GM21723 (cell line): Measurements from ENCODE around the gene IL1RAPL1.

Source experiments
- ATAC-seq: cut with Tn5 transposase; IDR thresholded peaks from one replicate; pipeline ENCODE4 v1.9.1; 2021; ENCODE audit warnings: mild to moderate bottlenecking, moderate library complexity; ENCODE audit not compliant: unreplicated experiment

The IL1RAPL1 gene

GRCh38 chrX:28586981-28587551, at the start of gene IL1RAPL1:
TSS of gene IL1RAPL1 (plus strand) at chrX:28587446.
- ATAC-seq, result no peak

DNA sequence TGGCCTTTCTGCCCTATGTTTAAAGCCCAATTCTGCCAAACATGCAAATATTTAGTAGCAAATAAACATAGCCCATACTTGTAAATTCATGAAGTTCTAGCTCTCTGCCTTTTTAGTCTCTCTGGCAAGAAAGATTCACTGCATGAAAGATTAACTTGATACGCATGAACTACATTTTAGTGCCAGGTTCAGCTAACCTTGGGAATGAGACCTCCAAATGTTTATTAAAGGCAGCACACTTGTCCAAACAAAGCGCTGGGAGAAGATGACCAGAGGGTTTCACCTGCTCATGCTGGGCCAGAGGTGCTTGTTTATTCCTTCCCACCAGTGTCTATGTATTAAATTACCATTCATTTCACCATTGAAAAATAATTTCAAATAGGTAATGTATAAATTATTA, 44.5 kb upstream of the IL1RAPL1 start:
- no peak for ATAC-seq

GRCh38 chrX:28549838-28550237, 37.4 kb upstream of the IL1RAPL1 start:
- ATAC-seq, result no peak

DNA sequence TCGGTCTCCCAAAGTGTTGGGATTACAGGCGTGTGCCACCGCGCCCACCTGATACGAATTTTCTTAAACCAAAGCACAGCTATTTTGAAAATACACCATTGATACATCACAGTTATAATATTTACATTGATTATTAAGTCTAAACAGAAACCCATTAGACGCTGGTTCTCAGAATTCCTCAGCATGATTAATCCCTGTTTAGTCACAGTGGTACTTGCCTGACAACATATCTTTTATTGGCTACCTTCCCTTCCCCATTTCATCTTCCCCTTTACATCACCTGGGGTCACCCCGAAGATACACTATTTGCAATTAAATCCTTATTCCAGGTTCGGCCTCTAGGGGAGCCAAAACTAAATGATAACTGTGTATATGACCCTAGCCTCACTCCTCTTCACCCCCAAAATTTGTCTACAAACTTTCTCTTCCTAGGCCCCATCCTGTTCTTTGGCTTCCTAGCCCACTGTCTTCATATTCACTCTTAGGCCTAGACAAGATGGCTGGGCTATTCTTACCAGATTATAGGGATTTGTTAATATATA, 36.8 kb upstream of the IL1RAPL1 start:
- ATAC-seq, result no peak

DNA sequence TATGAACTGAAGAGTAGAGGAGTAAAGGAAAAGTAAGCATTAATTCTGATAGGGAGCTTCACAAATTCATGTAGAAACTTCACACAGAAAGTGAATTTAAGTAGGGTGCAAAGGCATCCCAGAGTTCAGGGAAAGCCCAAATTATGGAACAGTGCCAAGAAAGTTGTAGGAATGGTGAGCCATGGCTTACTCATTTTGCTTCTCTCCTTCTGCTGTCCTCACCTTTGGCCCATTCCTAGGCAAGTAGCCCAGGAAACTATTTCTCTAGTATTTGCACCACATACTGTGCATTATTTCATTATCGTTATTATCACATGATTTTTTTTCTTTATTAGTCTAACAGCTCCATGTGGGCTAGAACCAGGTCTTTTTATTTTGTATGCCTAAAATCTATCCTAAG, 34.9 kb upstream of the IL1RAPL1 start:
- ATAC-seq, result no peak

GRCh38 chrX:28552882-28553829, 34.1 kb upstream of the IL1RAPL1 start:
- ATAC-seq, result no peak

- no peak for ATAC-seq
Measured at GRCh38 chrX:28576117-28576516, 11.1 kb upstream of the IL1RAPL1 start.

DNA sequence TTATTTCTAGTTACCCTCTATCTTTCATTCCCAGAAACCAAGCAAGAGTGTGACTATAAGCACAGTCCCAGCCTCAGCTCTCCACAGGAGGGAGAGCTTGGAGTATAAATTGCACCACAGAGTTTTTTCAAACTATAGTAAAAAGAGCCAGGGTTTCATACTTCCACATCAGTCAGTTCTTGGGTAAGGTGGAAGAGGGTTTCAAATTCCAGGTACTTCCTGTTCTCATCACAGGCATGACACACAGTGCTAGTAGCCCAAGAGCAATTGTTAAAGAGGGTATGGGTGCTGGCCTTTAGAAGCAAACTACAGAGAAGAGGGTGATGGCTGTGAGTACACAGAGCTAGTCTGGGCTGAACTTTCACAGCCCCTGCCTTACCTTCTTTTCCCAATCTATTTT, 5.7 kb upstream of the IL1RAPL1 start:
- no peak for ATAC-seq

- ATAC-seq, result no peak
Measured at GRCh38 chrX:28582511-28582910, 4.7 kb upstream of the IL1RAPL1 start.

DNA sequence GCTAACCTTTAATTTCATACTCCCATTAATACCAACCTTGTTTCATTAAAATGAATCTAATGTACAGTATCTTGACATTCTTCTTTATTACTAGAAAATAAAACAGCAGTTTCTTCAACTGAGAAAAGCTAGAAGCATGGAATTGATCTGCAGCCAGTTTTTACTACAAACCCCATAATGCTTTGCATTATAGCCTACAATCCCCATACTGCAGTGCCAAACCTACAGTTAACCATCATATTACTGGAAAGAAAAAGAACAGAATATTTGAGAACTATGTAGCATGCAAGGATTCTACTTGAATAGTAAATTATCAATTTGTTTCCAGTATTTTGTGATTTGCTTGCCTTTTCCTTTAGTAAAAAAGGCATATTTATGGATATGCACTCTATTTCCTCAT, 3.2 kb upstream of the IL1RAPL1 start:
- ATAC-seq, result no peak

- no peak for ATAC-seq
Measured at GRCh38 chrX:28585767-28586166, 1.5 kb upstream of the IL1RAPL1 start.

- no peak for ATAC-seq
Measured at GRCh38 chrX:28586286-28586685, 960 bp upstream of the IL1RAPL1 start.

DNA sequence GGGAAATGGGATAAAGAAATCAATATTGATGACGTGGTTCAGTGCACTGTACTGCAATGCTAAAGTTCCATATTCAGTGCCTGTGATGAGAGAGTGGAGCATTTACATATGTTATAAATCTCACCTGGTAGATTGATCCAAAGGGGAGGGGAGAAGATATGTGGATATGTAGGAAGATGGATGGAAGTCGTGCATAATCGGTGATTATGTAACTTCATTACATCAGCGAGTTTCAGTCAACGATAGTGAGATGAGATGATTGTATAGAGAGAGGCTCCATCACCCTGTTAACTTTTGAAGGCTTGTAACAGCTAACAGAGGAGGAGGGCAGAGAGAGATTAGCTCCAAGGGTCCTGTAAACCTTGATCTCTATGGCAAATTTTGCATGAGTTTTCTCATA, 1.8 kb downstream of the IL1RAPL1 start:
- ATAC-seq, result no peak

- no peak for ATAC-seq
Measured at GRCh38 chrX:28590396-28590795, 3.1 kb downstream of the IL1RAPL1 start.

DNA sequence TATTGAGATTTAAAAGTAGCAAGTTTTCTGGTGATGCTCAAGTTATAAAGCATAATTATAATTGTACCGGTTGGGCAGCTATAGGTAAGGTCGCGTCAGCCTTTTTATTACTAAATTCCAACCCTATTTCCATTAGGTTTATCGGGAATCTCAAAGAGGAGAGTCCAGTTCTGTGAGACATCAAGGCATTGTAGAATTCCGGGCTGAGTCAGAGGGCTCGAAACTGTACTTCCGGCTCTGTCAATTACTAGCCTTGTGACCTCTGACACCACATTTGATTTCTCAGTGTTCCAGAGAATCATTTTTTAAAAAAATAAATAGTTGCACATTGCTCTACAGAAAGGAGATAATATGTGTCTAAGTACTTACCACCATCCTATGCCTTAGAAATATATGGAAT, 4.3 kb downstream of the IL1RAPL1 start:
- ATAC-seq, result no peak

DNA sequence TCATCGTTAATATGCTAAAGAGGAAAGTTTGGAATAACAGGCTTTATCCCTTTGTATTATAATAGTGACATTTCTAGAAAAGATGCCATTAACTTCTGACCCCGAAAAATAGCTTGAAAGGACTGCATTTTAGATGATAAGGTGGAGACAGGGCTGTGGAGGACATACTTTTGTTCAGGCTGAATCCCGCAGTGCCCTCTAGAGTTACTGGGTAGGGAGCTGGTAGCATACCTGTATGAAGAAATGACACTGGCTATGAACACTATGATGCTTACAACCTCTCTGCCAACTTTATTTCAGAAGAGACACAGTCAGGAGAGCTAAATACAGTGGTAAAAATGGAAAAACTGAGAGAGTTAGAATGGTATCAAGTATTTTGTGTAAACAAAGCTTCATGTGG, 8.1 kb downstream of the IL1RAPL1 start:
- no peak for ATAC-seq

DNA sequence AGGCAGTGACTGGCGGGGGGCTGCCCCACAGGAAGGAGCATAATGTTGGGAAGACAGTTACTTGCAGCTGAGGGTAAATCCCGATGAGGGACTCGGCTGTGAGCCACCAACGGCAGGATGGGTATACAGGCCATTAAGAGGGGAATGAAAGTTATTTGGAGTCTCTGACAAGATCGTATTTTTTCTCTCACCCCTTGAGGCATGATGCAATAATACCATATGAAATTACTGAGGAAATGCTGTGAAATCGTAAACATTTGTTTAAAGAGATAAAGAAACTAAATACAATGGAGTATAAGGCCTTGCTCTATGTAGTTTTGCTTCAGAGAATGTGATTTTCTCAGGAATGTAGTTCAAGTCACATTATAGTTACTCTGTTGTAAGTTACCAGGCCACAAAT, 12.7 kb downstream of the IL1RAPL1 start:
- ATAC-seq, result no peak

DNA sequence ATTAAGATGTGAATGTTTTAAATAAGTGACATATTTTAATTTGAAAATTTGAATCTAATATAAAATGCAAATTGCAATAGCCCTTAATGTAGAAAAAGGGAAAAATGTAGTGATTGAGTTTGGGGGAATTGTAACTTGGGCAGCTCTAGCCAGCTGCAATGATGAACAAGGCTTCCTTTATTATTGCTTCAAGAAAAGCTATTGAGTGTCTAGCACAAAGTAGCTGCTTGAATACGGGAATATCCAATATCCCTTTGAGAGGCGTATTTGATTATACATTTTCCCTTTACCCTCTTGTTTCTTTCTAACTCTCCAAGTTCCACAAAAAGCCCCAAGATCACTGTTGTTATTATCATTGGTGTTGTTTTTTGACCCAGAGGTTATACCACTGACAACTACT, 21.8 kb downstream of the IL1RAPL1 start:
- ATAC-seq, result no peak

DNA sequence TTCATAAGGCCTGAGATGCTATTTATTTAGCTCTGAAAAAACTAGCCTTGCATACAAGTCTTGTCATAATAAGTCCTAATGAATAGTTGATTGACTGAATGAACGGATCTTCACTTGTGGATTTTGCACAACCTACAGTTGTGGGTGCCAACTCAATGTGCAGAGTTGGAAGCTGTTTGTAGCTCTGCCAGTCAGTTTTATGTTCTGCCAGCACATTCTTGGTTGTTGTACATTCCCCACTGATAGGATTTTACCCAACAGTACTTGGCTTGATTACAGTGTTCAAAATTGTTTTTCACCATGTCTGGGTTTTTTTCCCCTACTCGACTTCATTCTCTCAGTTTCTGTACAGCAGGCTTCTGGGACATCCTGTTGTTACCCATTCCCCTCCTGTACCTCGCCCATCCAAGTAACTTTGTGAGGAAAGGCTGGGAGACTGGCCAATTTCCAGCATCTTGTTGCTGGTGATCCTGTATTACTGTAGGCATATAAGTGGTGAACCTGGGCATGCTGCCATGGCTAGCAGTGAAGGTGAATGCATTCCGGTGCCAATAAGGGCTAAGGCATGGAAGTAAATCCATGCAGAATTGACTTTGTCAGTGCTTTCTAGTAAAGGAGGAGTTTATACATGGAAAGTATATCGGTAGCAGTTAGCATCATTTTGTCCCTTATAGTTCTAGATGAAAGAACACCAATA, 22.8 kb downstream of the IL1RAPL1 start:
- no peak for ATAC-seq

GRCh38 chrX:28610746-28611145, 23.5 kb downstream of the IL1RAPL1 start:
- no peak for ATAC-seq

GRCh38 chrX:28613558-28613957, 26.3 kb downstream of the IL1RAPL1 start:
- no peak for ATAC-seq

DNA sequence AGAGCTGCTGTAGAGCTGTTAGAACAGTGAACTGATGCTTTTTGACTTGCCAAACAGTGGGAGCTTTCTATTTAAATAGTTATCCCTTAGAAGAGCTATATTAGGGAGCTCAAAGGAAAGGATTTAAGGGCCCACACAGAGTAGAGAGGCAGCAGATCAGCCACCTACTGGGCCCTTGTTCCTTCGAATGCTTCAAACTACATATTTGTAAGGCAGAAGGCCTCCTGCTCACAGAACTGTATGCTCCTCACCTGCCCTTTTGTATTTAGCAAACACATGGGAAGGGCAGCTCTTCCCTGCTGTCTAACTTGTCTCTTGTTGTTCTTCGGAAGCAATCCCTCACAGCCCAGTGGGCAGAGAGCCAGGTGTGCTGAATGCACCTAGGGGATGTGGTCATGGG, 38.0 kb downstream of the IL1RAPL1 start:
- no peak for ATAC-seq
